ENCODE results near the gene NDFIP1. TPM values are rescaled to one million over a fixed set of nuclear protein-coding genes. Genes with fewer than 3 reads are reported as not detected.

NDFIP1 gene
- total and polyA plus RNA-seq, 5 experiments from 2014 or later = 102 to 144 (median 125) TPM

DNA sequence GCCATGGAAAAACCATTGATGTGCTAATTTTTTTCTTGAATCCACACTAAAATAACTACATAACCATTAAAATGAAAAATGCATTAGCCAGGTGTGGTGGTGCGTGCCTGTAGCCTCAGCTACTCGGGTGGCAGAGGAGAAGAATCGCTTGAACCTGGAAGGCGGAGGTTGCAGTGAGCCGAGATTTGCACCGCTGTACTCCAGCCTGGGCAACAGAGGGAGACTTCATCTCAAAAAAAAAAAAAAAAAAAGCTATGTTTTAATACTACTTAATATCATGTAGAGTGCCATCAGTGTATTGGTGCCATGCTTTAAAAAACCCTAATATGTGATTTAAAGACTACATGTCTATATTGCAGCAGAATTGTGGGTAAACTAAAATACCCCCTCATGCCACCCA, 58.9 kb downstream of the NDFIP1 start:
- Mint-ChIP-seq H3K27me3 (no peaks in the 10 kb centered on the region), H3K4me1 (peaks cover 0 to 6% (median 5%) of the 10 kb centered on the region in 4 donors), H3K27ac (no peak overlapping the region), H3K4me3 (no peak overlapping the region), H3K9me3 (no peaks in the 10 kb centered on the region), H3K36me3 (no peaks in the 10 kb centered on the region)
- ATAC-seq = no peak
- no peak for DNase-seq
- POLR2A ChIA-PET = interaction anchor here (0.7 kb wide), 1 partner anchor 14 kb away, joined by 4 read pairs; no protein-coding TSS in a partner anchor

DNA sequence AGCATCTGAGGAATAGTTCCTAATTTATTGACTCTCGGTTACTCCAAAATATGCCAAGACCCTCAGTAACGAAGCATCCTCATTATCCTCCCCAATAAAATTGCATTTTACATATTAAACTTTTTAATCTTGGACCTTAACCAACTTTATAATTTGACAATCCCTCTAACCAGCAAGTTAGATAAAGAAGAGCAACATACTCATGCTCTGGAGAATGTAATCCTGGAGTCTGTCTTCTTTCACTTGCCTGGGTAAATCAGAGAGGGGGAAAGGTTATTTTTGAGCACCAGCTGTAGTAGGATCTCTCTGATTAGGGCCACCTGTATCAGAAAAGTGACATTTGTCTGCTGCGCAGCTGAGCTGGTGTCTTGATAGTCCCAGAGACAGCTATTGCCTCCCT, 59.8 kb downstream of the NDFIP1 start:
- ATAC-seq (no peak), DNase-seq (no peak)
- Mint-ChIP-seq H3K9me3 (no peaks in the 10 kb centered on the region), H3K36me3 (no peaks in the 10 kb centered on the region), H3K4me1 (peaks cover 0 to 6% (median 5%) of the 10 kb centered on the region in 4 donors), H3K27ac (no peak overlapping the region), H3K4me3 (no peak overlapping the region), H3K27me3 (no peaks in the 10 kb centered on the region)
- POLR2A ChIA-PET = no interaction called here

DNA sequence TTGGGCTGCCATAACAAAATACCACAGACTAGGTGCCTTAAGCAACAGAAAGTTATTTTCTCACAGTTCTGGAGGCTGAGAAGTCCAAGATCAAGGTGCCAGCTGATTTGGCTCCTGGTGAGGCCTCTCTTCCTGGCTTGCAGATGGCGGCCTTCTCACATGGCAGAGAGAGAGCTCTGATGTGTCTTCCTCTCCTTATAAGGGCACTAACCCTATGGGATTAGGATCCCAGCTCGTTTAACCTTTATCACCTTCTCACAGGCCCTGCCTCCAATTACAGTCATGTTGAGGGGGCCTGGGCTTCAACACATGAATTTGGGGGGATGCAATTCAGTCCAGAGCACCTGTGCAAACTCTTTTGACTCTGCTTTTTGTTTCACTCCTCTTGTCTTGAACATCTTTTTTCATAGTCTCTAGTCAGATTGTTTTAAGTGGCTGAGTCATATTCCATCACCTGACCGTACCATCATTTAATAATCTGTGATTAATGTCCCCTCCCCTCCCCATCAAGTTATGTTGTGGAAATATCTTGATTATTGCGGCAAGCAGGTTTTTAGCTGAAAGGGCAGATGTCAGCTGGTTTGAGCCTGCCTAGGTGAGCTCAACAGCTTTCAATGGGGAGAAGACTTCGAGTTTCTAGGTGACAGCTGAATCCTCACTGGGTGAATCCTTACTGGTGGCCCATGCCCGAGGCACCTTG, 61.8 kb downstream of the NDFIP1 start:
- ATAC-seq (no peak), DNase-seq (no peak)
- POLR2A ChIA-PET = no interaction called here
- Mint-ChIP-seq H3K27me3 (peaks cover 0 to 2% (median 0%) of the 10 kb centered on the region in 5 donors), H3K4me3 (peak overlapping the region in 1 of 10 donors; percentile 20), H3K36me3 (no peaks in the 10 kb centered on the region), H3K9me3 (no peaks in the 10 kb centered on the region), H3K27ac (peak overlapping the region in 1 of 10 donors; percentile 48), H3K4me1 (peaks cover 0 to 6% (median 5%) of the 10 kb centered on the region in 4 donors)

DNA sequence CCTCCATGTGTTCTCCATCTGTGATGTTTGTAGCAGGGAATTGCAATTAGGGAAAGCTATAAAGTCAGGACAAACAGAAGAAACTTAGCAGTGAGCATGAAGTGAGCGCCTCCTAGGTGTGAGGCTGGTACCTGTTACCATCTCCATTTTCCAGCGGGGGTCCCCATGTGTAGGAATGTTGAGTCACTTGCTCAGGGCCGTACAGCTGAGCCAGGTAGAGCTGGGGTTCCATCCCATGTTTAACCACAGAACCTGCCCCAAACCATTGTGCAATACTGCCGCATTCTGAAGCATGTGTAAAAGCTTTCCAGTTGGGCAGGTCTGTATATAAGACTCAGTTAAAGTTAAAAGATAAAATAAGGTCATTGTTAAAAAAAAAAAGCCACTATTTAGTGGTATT, 62.7 kb downstream of the NDFIP1 start:
- ATAC-seq (no peak), DNase-seq (no peak)
- H3K27ac Mint-ChIP-seq = peak overlapping the region in 2 of 10 donors; percentile 28 to 84
- no peaks in the 10 kb centered on the region for H3K9me3 Mint-ChIP-seq
- no peaks in the 10 kb centered on the region for H3K36me3 Mint-ChIP-seq
- peaks cover 0 to 6% (median 5%) of the 10 kb centered on the region in 4 donors for H3K4me1 Mint-ChIP-seq
- no peak overlapping the region for H3K4me3 Mint-ChIP-seq
- POLR2A ChIA-PET = no interaction called here
- peaks cover 0 to 4% (median 2%) of the 10 kb centered on the region in 5 donors for H3K27me3 Mint-ChIP-seq

DNA sequence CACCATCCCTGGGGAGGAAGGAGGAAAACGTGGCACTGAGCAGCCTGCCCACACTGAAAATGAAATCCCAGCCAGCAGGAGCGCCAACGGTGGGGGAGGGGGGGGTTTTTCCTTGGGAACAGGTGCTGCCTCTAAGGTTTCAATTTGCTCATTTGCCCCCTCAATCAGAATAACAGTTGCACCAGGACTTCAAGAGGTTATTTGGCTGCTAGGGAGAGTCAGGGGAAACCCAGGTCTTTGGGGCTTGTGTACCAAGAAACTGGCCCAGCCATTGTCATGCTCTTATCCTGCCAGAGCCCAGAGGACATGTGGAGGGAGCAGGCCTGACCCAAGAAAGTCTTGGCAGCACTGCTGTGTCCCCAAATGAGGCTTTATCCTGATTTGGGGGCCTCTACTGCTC, 66.5 kb downstream of the NDFIP1 start:
- DNase-seq (no peak), ATAC-seq (no peak)
- H3K27ac Mint-ChIP-seq = no peak overlapping the region
- peaks cover 0 to 7% (median 6%) of the 10 kb centered on the region in 5 donors for H3K27me3 Mint-ChIP-seq
- no peak overlapping the region for H3K4me3 Mint-ChIP-seq
- H3K4me1 Mint-ChIP-seq = peaks cover 0 to 3% (median 0%) of the 10 kb centered on the region in 4 donors
- POLR2A ChIA-PET = no interaction called here
- no peaks in the 10 kb centered on the region for H3K36me3 Mint-ChIP-seq
- H3K9me3 Mint-ChIP-seq = no peaks in the 10 kb centered on the region

DNA sequence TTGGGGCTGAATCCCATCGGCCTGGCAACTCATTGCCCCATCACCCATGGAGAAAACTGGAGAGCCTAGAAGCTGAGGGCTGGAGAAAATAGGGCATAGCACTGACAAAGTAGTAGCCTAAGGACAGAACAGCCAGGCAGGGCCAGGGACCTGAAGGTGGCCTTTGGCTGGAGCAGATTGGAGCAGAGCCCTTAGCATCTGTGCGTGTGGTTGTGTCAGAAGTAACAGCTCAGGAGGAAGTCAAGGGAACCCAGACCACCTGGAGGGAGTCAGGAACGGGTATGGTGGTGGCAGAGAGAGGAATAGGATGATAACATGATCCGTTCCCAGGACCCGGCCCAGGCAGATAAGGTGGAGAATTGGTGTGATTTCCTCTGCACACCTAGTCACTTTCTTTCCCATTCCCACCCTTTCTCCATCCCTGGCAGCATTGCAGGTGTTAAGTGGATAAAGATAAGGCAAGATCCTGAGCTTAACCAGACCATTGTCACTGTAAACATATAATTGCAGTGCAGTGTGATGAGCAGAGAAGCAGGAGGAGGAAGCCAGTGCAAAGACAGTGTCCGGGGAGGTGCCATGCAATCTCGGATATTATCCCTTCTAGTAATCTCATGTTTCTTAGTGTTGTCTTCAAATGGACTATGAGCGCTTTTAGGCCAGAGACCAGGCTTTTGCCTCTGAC, 67.0 kb downstream of the NDFIP1 start:
- Mint-ChIP-seq H3K9me3 (no peaks in the 10 kb centered on the region), H3K27ac (no peak overlapping the region), H3K4me3 (no peak overlapping the region), H3K27me3 (peaks cover 0 to 7% (median 6%) of the 10 kb centered on the region in 5 donors), H3K36me3 (no peaks in the 10 kb centered on the region), H3K4me1 (peaks cover 0 to 3% (median 0%) of the 10 kb centered on the region in 4 donors)
- ATAC-seq (no peak), DNase-seq (no peak)
- POLR2A ChIA-PET = no interaction called here

DNA sequence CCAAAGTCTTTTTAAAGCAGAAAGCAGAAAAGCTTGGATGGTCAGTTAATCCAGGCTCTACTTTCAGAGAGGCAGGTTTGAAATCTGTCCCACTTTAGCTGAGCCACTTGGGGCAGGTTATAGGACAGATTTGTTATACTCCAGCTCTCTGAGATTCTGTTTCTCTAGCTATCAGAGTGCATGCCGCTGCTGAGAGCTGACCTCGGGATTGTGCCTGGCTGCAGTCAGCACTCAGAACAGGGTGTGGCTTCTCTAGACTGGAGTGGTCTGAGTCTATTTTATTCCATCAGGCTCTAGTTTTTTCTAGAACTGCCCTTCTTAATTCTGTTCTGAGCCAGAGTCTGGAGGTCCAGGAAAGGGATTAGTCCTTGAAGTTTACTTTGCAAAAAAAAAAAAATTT, 67.7 kb downstream of the NDFIP1 start:
- H3K36me3 Mint-ChIP-seq = no peaks in the 10 kb centered on the region
- no peak overlapping the region for H3K4me3 Mint-ChIP-seq
- no peaks in the 10 kb centered on the region for H3K9me3 Mint-ChIP-seq
- no peaks in the 10 kb centered on the region for H3K4me1 Mint-ChIP-seq
- no peak for ATAC-seq
- POLR2A ChIA-PET = no interaction called here
- no peak overlapping the region for H3K27ac Mint-ChIP-seq
- H3K27me3 Mint-ChIP-seq = peaks cover 0 to 7% (median 6%) of the 10 kb centered on the region in 5 donors
- DNase-seq = no peak

DNA sequence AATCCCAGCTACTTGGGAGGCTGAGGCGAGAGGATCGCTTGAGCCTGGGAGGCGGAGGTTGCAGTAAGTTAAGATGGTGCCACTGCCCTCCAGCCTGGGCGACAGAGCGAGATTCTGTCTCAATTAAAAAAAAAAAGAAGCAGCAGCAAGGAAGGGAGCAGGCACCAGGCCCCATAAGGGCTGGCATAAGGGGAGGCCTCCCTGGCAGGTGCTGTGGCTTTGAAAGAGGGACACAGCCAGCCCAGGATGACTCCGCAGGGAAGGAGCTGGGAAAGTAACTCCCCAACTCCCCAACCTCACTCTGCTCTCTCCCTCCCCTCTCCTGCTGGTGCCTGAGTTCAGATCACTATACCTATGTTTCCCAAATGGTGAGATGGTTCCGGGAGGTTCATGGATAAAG, 70.1 kb downstream of the NDFIP1 start:
- H3K36me3 Mint-ChIP-seq = no peaks in the 10 kb centered on the region
- H3K27ac Mint-ChIP-seq = no peak overlapping the region
- peaks cover 0 to 1% (median 0%) of the 10 kb centered on the region in 9 donors for H3K9me3 Mint-ChIP-seq
- POLR2A ChIA-PET = no interaction called here
- ATAC-seq = no peak
- no peaks in the 10 kb centered on the region for H3K4me1 Mint-ChIP-seq
- peaks cover 0 to 7% (median 6%) of the 10 kb centered on the region in 5 donors for H3K27me3 Mint-ChIP-seq
- DNase-seq = no peak
- no peak overlapping the region for H3K4me3 Mint-ChIP-seq

DNA sequence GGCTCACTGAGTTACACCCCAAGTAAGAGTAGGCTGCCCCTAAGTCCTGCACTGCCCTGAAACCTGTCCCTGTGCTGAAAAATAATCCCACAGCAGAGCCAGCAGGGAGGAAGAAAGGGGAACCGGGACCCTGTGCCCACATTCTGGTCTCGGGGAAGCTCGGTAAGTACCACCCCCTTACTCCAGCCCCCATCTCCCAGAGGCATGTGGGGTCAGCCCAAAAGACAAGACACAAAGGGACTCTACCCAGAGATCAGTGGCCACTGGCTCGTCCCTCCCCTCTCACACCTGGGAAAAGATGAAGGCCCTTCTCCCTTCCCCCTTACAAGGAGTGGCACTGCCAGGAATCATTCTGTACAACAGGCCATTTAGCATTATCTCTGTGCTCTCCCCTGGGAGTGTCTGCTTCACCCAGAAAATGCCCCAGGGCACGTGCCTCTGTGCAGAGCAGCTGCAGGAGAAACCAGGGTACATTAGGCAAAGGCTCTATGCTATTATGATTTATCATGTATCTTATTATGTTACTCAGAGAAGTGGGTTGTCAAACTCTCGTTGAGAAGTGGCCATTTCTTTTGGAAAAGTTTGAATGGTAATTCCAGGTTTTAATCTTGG, 71.3 kb downstream of the NDFIP1 start:
- H3K27ac Mint-ChIP-seq = no peak overlapping the region
- H3K36me3 Mint-ChIP-seq = no peaks in the 10 kb centered on the region
- ATAC-seq = no peak
- H3K9me3 Mint-ChIP-seq = peaks cover 0 to 1% (median 0%) of the 10 kb centered on the region in 9 donors
- H3K4me3 Mint-ChIP-seq = no peak overlapping the region
- peaks cover under 1 to 9% (median 5%) of the 10 kb centered on the region in 5 donors for H3K27me3 Mint-ChIP-seq
- no peaks in the 10 kb centered on the region for H3K4me1 Mint-ChIP-seq
- POLR2A ChIA-PET = interaction anchor here (0.6 to 0.7 kb wide), 2 partner anchors 154 to 180 kb away, joined by 3 to 4 read pairs; no protein-coding TSS in a partner anchor
- no peak for DNase-seq

DNA sequence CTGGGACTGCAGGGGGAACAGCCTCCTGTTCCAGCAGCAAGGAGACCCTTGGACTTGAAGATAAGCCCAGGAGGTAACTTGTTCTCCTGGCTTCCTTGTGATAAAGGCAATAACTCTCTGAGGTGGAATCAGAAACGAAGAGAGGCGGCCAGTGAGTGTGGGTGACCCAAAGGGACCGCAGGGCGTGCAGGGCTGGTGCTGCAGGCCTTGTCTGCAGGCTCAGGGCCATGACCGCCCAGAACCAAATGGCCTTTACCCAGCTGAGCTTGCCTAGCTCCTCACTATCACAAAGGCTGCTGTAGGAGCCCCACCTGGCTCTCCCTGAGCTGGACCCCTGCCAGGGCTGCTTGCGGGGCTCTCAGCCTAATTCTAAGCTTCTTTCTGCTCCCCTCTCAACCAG, 72.5 kb downstream of the NDFIP1 start:
- ATAC-seq = no peak
- Mint-ChIP-seq H3K9me3 (peaks cover 0 to 1% (median 0%) of the 10 kb centered on the region in 9 donors), H3K27me3 (peaks cover 3 to 10% (median 7%) of the 10 kb centered on the region in 5 donors), H3K4me1 (no peaks in the 10 kb centered on the region), H3K4me3 (no peak overlapping the region), H3K27ac (no peak overlapping the region), H3K36me3 (no peaks in the 10 kb centered on the region)
- DNase-seq = no peak
- POLR2A ChIA-PET = interaction anchor here (0.8 kb wide), 1 partner anchor 14 kb away, joined by 4 read pairs; no protein-coding TSS in a partner anchor

DNA sequence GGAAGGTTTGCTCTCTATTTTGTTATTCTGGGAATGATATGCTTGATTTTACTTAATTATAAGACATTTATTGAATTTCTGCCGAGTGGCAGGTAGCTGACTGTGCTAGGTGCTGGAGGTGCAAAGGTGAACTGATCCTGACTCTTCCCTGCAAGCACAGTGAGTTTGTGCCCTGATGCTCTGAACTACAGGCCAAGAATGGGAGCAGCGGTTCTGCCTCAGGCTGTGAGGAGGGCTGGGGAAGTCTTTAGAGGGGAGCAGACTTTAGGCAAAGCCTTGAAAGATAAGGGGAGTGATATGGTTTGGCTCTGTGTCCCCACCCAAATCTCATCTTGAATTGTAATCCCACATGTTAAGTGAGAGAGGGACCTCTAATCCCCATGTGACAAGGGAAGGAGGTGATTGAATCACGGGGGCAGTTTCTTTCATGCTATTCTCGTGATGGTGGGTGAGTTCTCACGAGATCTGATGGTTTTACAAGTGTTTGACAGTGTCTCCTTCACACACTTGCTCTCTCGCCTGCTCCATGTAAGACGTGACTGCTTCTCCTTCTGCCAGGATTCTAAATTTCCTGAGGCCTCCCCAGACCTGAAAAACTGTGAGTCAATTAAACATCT, 73.1 kb downstream of the NDFIP1 start:
- Mint-ChIP-seq H3K9me3 (peaks cover 0 to 1% (median 0%) of the 10 kb centered on the region in 9 donors), H3K27ac (peak overlapping the region in 1 of 10 donors; percentile 61), H3K36me3 (no peaks in the 10 kb centered on the region), H3K4me1 (peaks cover 0 to 1% (median 0%) of the 10 kb centered on the region in 4 donors), H3K27me3 (peaks cover 3 to 10% (median 7%) of the 10 kb centered on the region in 5 donors), H3K4me3 (no peak overlapping the region)
- ATAC-seq (no peak), DNase-seq (no peak)
- POLR2A ChIA-PET = interaction anchor here (0.8 kb wide), 1 partner anchor 14 kb away, joined by 4 read pairs; no protein-coding TSS in a partner anchor

DNA sequence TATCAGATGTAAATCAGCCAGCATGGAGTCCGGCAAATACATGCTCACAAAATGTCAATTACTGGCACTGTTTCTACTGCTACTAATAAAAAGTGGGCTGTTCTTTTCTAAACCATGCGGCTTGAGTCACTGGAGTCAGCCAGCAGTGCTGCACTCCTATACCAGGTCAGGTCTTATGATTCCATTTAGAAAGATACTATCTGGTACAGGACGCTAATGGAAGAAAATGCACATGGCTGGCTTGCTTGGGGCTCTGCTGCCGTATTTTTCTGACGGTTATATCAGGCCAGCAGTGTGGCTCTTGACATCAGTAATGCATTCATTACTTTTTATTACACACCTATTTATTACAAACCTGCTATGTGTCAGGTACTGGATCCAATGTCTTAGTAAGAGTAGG, 74.3 kb downstream of the NDFIP1 start:
- ATAC-seq = no peak
- DNase-seq = no peak
- Mint-ChIP-seq H3K4me3 (no peak overlapping the region), H3K9me3 (peaks cover 0 to 1% (median 0%) of the 10 kb centered on the region in 9 donors), H3K27me3 (peaks cover 1 to 18% (median 4%) of the 10 kb centered on the region in 5 donors), H3K36me3 (no peaks in the 10 kb centered on the region), H3K27ac (no peak overlapping the region), H3K4me1 (peaks cover 0 to 13% (median 6%) of the 10 kb centered on the region in 4 donors)
- POLR2A ChIA-PET = no interaction called here
